ENCODE data around the gene SMC1B. TPM values are rescaled to one million over a fixed set of nuclear protein-coding genes. Genes with fewer than 3 reads are reported as not detected.

The SMC1B gene
- total RNA-seq, 1 donor from 2014 or later = 0.56 TPM

- H3K27me3 Mint-ChIP-seq = no peaks in the 10 kb centered on the region
- H3K27ac Mint-ChIP-seq = peak overlapping the region; percentile 29
- peaks cover 43% of the 10 kb centered on the region for H3K4me1 Mint-ChIP-seq
- intact Hi-C loops (cut with micrococcal nuclease) = no loop called here
- no peaks in the 10 kb centered on the region for H3K9me3 Mint-ChIP-seq
- H3K36me3 Mint-ChIP-seq (ENCODE audit: low read depth) = peaks cover 50% of the 10 kb centered on the region
- DNase-seq = no peak
- H3K4me3 Mint-ChIP-seq = peak overlapping the region; percentile 32
Measured at GRCh38 chr22:45322873-45323525, 90.4 kb downstream of the SMC1B start.

- H3K4me3 Mint-ChIP-seq = peak overlapping the region; percentile 35
- peaks cover 52% of the 10 kb centered on the region for H3K4me1 Mint-ChIP-seq
- peaks cover 42% of the 10 kb centered on the region for H3K36me3 Mint-ChIP-seq (ENCODE audit: low read depth)
- H3K27me3 Mint-ChIP-seq = no peaks in the 10 kb centered on the region
- intact Hi-C loops (cut with micrococcal nuclease) = no loop called here
- no peak for DNase-seq
- H3K27ac Mint-ChIP-seq = peak overlapping the region; percentile 66
- H3K9me3 Mint-ChIP-seq = no peaks in the 10 kb centered on the region
Measured at GRCh38 chr22:45321827-45322226, 91.6 kb downstream of the SMC1B start.

GRCh38 chr22:45320357-45320976, 92.9 kb downstream of the SMC1B start:
- DNase-seq = no peak

GRCh38 chr22:45319324-45319685, 94.1 kb downstream of the SMC1B start:
- Mint-ChIP-seq H3K4me3 (peak overlapping the region; percentile 83), H3K27me3 (no peaks in the 10 kb centered on the region), H3K4me1 (peaks cover 70% of the 10 kb centered on the region), H3K9me3 (no peaks in the 10 kb centered on the region), H3K36me3 (ENCODE audit: low read depth) (peaks cover 29% of the 10 kb centered on the region), H3K27ac (peak overlapping the region; percentile 97)
- intact Hi-C loops (cut with micrococcal nuclease) = loop anchor here (2.0 kb wide), 1 partner anchor 93 kb away; the partner anchor contains the start of genes RIBC2 and SMC1B
- DNase-seq = no peak

More at GRCh38 chr22:45320357-45320976, 92.9 kb downstream of the SMC1B start:
- Mint-ChIP-seq H3K4me3 (peak overlapping the region; percentile 83), H3K27me3 (no peaks in the 10 kb centered on the region), H3K4me1 (peaks cover 63% of the 10 kb centered on the region), H3K27ac (peak overlapping the region; percentile 97), H3K36me3 (ENCODE audit: low read depth) (peaks cover 34% of the 10 kb centered on the region), H3K9me3 (no peaks in the 10 kb centered on the region)
- intact Hi-C loops (cut with micrococcal nuclease) = no loop called here

GRCh38 chr22:45318558-45319323, 94.7 kb downstream of the SMC1B start:
- Mint-ChIP-seq H3K9me3 (no peaks in the 10 kb centered on the region), H3K36me3 (ENCODE audit: low read depth) (peaks cover 24% of the 10 kb centered on the region), H3K4me1 (peaks cover 69% of the 10 kb centered on the region), H3K27me3 (no peaks in the 10 kb centered on the region), H3K27ac (peak overlapping the region; percentile 97), H3K4me3 (peak overlapping the region; percentile 83)
- intact Hi-C loops (cut with micrococcal nuclease) = loop anchor here (1.0 to 2.0 kb wide), 2 partner anchors 8 to 94 kb away; partner anchors contain the start of genes RIBC2 and SMC1B
- DNase-seq = peak; percentile 88

- no peaks in the 10 kb centered on the region for H3K9me3 Mint-ChIP-seq
- peaks cover 20% of the 10 kb centered on the region for H3K36me3 Mint-ChIP-seq (ENCODE audit: low read depth)
- H3K27me3 Mint-ChIP-seq = no peaks in the 10 kb centered on the region
- H3K4me3 Mint-ChIP-seq = peak overlapping the region; percentile 83
- intact Hi-C loops (cut with micrococcal nuclease) = loop anchor here (1.0 to 2.0 kb wide), 2 partner anchors 8 to 95 kb away; partner anchors contain the start of genes RIBC2 and SMC1B
- DNase-seq = peak; percentile 96
- peaks cover 71% of the 10 kb centered on the region for H3K4me1 Mint-ChIP-seq
- H3K27ac Mint-ChIP-seq = peak overlapping the region; percentile 97
Measured at GRCh38 chr22:45318168-45318557, 95.2 kb downstream of the SMC1B start.

GRCh38 chr22:45317551-45318167, 95.7 kb downstream of the SMC1B start:
- H3K27ac Mint-ChIP-seq = peak overlapping the region; percentile 97
- peaks cover 76% of the 10 kb centered on the region for H3K4me1 Mint-ChIP-seq
- DNase-seq = peak; percentile 79

GRCh38 chr22:45316796-45317526, 96.4 kb downstream of the SMC1B start:
- intact Hi-C loops (cut with micrococcal nuclease) = no loop called here
- DNase-seq = peak; percentile 56
- H3K36me3 Mint-ChIP-seq (ENCODE audit: low read depth) = peaks cover 18% of the 10 kb centered on the region
- H3K27me3 Mint-ChIP-seq = no peaks in the 10 kb centered on the region
- no peaks in the 10 kb centered on the region for H3K9me3 Mint-ChIP-seq
- no peak overlapping the region for H3K4me3 Mint-ChIP-seq
- peak overlapping the region; percentile 67 for H3K27ac Mint-ChIP-seq
- H3K4me1 Mint-ChIP-seq = peaks cover 78% of the 10 kb centered on the region

More at GRCh38 chr22:45317551-45318167, 95.7 kb downstream of the SMC1B start:
- Mint-ChIP-seq H3K27me3 (no peaks in the 10 kb centered on the region), H3K4me3 (peak overlapping the region; percentile 83), H3K9me3 (no peaks in the 10 kb centered on the region), H3K36me3 (ENCODE audit: low read depth) (peaks cover 21% of the 10 kb centered on the region)
- intact Hi-C loops (cut with micrococcal nuclease) = loop anchor here (1.0 to 2.0 kb wide), 2 partner anchors 7 to 95 kb away; partner anchors contain the start of genes RIBC2 and SMC1B

- Mint-ChIP-seq H3K27me3 (no peaks in the 10 kb centered on the region), H3K4me1 (peaks cover 76% of the 10 kb centered on the region), H3K4me3 (no peak overlapping the region), H3K9me3 (no peaks in the 10 kb centered on the region), H3K36me3 (ENCODE audit: low read depth) (peaks cover 22% of the 10 kb centered on the region), H3K27ac (no peak overlapping the region)
- intact Hi-C loops (cut with micrococcal nuclease) = no loop called here
- DNase-seq = no peak
Measured at GRCh38 chr22:45314786-45315185, 98.6 kb downstream of the SMC1B start.

GRCh38 chr22:45314054-45314721, 99.2 kb downstream of the SMC1B start:
- peak overlapping the region; percentile 16 for H3K4me3 Mint-ChIP-seq

GRCh38 chr22:45312856-45313255, 100.5 kb downstream of the SMC1B start:
- no peak overlapping the region for H3K4me3 Mint-ChIP-seq
- DNase-seq = no peak
- intact Hi-C loops (cut with micrococcal nuclease) = no loop called here
- no peaks in the 10 kb centered on the region for H3K27me3 Mint-ChIP-seq
- H3K9me3 Mint-ChIP-seq = no peaks in the 10 kb centered on the region
- peaks cover 68% of the 10 kb centered on the region for H3K4me1 Mint-ChIP-seq
- H3K27ac Mint-ChIP-seq = no peak overlapping the region
- peaks cover 20% of the 10 kb centered on the region for H3K36me3 Mint-ChIP-seq (ENCODE audit: low read depth)

More at GRCh38 chr22:45314054-45314721, 99.2 kb downstream of the SMC1B start:
- no peaks in the 10 kb centered on the region for H3K27me3 Mint-ChIP-seq
- H3K27ac Mint-ChIP-seq = no peak overlapping the region
- no peaks in the 10 kb centered on the region for H3K9me3 Mint-ChIP-seq
- peaks cover 72% of the 10 kb centered on the region for H3K4me1 Mint-ChIP-seq
- intact Hi-C loops (cut with micrococcal nuclease) = no loop called here
- no peak for DNase-seq
- H3K36me3 Mint-ChIP-seq (ENCODE audit: low read depth) = peaks cover 20% of the 10 kb centered on the region

GRCh38 chr22:45312415-45312814, 101.0 kb downstream of the SMC1B start:
- intact Hi-C loops (cut with micrococcal nuclease) = no loop called here
- Mint-ChIP-seq H3K9me3 (no peaks in the 10 kb centered on the region), H3K4me1 (peaks cover 63% of the 10 kb centered on the region), H3K27ac (no peak overlapping the region), H3K27me3 (no peaks in the 10 kb centered on the region), H3K36me3 (ENCODE audit: low read depth) (peaks cover 20% of the 10 kb centered on the region), H3K4me3 (no peak overlapping the region)
- DNase-seq = no peak
